Measurements from ENCODE around the gene POLR2A. TPM values are rescaled to one million over a fixed set of nuclear protein-coding genes. Genes with fewer than 3 reads are reported as not detected.

The POLR2A gene
- total RNA-seq, 1 experiment from 2014 or later: 72.1 TPM

DNA sequence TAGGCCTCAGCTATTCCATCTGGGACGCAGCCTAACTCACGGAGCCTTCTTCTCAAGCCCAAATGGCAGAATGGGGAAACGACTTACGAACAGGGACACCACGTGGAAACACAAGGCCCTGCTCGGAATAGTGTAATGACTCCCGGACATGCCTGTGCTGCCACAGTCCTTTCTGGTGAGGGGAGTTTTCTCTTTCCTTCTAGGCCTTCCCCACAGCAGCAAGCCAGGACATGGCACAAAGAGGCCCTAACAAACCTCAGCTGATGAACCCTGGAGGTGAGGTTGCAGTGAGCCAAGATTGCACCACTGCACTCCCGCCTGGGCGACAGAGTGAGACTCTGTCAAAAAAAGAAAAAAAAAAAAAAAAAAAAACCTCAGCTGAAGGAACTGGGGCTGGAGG lies 20.1 kb upstream of the POLR2A start:
- DNase-seq: no peak
- H3K9me3 ChIP-seq: no peaks in the 10 kb centered on the region
- ChIA-PET CTCF (interaction anchor here (0.6 kb wide), 1 partner anchor 24 kb away, joined by 3 read pairs; no protein-coding TSS in a partner anchor), POLR2A (interaction anchor here (0.7 kb wide), 1 partner anchor 27 kb away, joined by 3 read pairs; no protein-coding TSS in a partner anchor)
- Mint-ChIP-seq H3K27me3 (ENCODE audit: insufficient read depth, unreplicated experiment) (no peaks in the 10 kb centered on the region), H3K4me1 (ENCODE audit: low read depth, unreplicated experiment) (peaks cover 5% of the 10 kb centered on the region), H3K27ac (ENCODE audit: unreplicated experiment) (no peak overlapping the region), H3K36me3 (ENCODE audit: insufficient read depth, unreplicated experiment) (peaks cover 33% of the 10 kb centered on the region), H3K9me3 (ENCODE audit: unreplicated experiment) (no peaks in the 10 kb centered on the region), H3K4me3 (ENCODE audit: unreplicated experiment) (no peak overlapping the region)
- H3K36me3 ChIP-seq (ENCODE audit: control insufficient read depth, insufficient read depth, low read length): no peaks in the 10 kb centered on the region
- BruUV-seq (replicated peaks): no TSS peak
- TF ChIP-seq, protein P1, sequence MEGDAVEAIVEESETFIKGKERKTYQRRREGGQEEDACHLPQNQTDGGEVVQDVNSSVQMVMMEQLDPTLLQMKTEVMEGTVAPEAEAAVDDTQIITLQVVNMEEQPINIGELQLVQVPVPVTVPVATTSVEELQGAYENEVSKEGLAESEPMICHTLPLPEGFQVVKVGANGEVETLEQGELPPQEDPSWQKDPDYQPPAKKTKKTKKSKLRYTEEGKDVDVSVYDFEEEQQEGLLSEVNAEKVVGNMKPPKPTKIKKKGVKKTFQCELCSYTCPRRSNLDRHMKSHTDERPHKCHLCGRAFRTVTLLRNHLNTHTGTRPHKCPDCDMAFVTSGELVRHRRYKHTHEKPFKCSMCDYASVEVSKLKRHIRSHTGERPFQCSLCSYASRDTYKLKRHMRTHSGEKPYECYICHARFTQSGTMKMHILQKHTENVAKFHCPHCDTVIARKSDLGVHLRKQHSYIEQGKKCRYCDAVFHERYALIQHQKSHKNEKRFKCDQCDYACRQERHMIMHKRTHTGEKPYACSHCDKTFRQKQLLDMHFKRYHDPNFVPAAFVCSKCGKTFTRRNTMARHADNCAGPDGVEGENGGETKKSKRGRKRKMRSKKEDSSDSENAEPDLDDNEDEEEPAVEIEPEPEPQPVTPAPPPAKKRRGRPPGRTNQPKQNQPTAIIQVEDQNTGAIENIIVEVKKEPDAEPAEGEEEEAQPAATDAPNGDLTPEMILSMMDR (IDR thresholded peaks at IDR 0.05; ENCODE audit: insufficient read depth in 1 of 2, low read depth in 1 of 2, low read length in 1 of 2, severe bottlenecking in 1 of 2, unreplicated experiment in 1 of 2): no peak
- intact Hi-C loops (cut with micrococcal nuclease; ENCODE audit: unreplicated experiment): no loop called here
- no peaks in the 10 kb centered on the region for H3K27me3 ChIP-seq (replicated peaks; ENCODE audit: control insufficient read depth, insufficient read depth, low read length)
- H3K4me3 ChIP-seq (ENCODE audit: low read depth, low read length): no peak overlapping the region
- H3K4me1 ChIP-seq: no peaks in the 10 kb centered on the region

DNA sequence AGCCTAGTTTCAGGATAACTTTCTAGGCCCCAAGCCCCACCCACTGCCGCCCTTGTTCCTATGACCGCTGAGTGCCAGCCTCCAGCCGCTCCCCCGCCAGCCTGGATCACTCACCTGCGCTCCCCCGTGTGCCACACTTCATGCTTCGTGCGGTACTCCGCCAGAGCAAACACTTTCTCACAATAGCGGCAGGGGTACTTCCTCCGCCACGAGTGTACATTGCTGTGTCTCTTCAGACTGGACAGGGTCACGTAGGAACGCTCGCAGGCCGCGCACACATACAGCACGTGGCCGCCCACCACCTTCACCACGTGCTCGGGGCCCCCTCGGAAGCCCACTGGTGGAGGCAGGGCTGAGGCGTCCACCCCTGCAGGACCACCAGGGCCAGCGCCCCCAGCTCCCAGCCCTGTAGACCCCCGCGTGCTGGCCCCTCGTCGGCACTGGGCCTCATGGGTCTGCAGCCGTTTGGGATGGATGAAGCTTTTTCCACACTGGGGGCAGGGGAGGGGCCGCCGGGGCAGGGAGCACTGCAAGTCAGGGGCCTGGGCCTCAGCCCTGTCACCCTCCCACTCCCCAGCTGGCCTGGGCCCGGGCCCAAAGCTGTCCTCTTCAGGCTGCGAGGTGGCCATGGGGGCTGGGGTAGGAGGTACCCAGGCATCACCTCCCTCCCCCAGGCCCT lies 18.4 kb upstream of the POLR2A start:
- peaks cover 5% of the 10 kb centered on the region for H3K4me1 Mint-ChIP-seq (ENCODE audit: low read depth, unreplicated experiment)
- DNase-seq: no peak
- ChIA-PET POLR2A (interaction anchor here (0.6 kb wide), 1 partner anchor 121 kb away, joined by 6 read pairs; no protein-coding TSS in a partner anchor), CTCF (no interaction called here)
- intact Hi-C loops (cut with micrococcal nuclease; ENCODE audit: unreplicated experiment): no loop called here
- TF ChIP-seq, protein P1 (IDR thresholded peaks at IDR 0.05; ENCODE audit: insufficient read depth in 1 of 2, low read depth in 1 of 2, low read length in 1 of 2, severe bottlenecking in 1 of 2, unreplicated experiment in 1 of 2): no peak
- no peaks in the 10 kb centered on the region for H3K27me3 Mint-ChIP-seq (ENCODE audit: insufficient read depth, unreplicated experiment)
- H3K9me3 Mint-ChIP-seq (ENCODE audit: unreplicated experiment): no peaks in the 10 kb centered on the region
- H3K4me1 ChIP-seq: no peaks in the 10 kb centered on the region
- H3K36me3 ChIP-seq (ENCODE audit: control insufficient read depth, insufficient read depth, low read length): no peaks in the 10 kb centered on the region
- H3K9me3 ChIP-seq: no peaks in the 10 kb centered on the region
- no TSS peak for BruUV-seq (replicated peaks)
- H3K4me3 Mint-ChIP-seq (ENCODE audit: unreplicated experiment): no peak overlapping the region
- H3K27me3 ChIP-seq (replicated peaks; ENCODE audit: control insufficient read depth, insufficient read depth, low read length): no peaks in the 10 kb centered on the region
- H3K27ac Mint-ChIP-seq (ENCODE audit: unreplicated experiment): no peak overlapping the region
- no peak overlapping the region for H3K4me3 ChIP-seq (ENCODE audit: low read depth, low read length)
- peaks cover 33% of the 10 kb centered on the region for H3K36me3 Mint-ChIP-seq (ENCODE audit: insufficient read depth, unreplicated experiment)

DNA sequence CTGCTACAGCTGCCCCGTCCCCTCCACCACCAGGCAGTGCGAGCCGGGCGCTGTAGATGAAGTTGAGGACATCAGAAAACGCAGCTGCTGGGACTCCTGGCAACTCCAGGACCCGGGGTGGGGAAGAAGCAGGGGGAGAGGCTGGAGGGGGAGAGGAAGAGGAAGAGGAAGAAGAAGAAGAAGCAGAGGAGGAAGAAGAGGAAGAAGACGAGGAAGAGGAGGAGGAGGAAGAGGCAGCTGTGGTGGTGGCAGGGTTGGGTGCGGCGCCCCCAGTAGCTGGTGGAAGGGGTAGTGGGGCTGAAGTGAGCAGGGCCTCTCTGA lies 17.9 kb upstream of the POLR2A start:
- no peak overlapping the region for H3K27ac Mint-ChIP-seq (ENCODE audit: unreplicated experiment)
- no peak overlapping the region for H3K4me3 Mint-ChIP-seq (ENCODE audit: unreplicated experiment)

More for the DNA sequence above, 17.9 kb upstream of the POLR2A start:
- H3K36me3 ChIP-seq (ENCODE audit: control insufficient read depth, insufficient read depth, low read length): no peaks in the 10 kb centered on the region
- intact Hi-C loops (cut with micrococcal nuclease; ENCODE audit: unreplicated experiment): no loop called here
- Mint-ChIP-seq H3K4me1 (ENCODE audit: low read depth, unreplicated experiment) (peaks cover 2% of the 10 kb centered on the region), H3K27me3 (ENCODE audit: insufficient read depth, unreplicated experiment) (no peaks in the 10 kb centered on the region), H3K36me3 (ENCODE audit: insufficient read depth, unreplicated experiment) (peaks cover 33% of the 10 kb centered on the region), H3K9me3 (ENCODE audit: unreplicated experiment) (no peaks in the 10 kb centered on the region)
- H3K27me3 ChIP-seq (replicated peaks; ENCODE audit: control insufficient read depth, insufficient read depth, low read length): no peaks in the 10 kb centered on the region
- no peak for DNase-seq
- ChIA-PET POLR2A (no interaction called here), CTCF (no interaction called here)
- BruUV-seq (replicated peaks): no TSS peak
- no peaks in the 10 kb centered on the region for H3K4me1 ChIP-seq
- TF ChIP-seq, protein P1 (IDR thresholded peaks at IDR 0.05; ENCODE audit: insufficient read depth in 1 of 2, low read depth in 1 of 2, low read length in 1 of 2, severe bottlenecking in 1 of 2, unreplicated experiment in 1 of 2): no peak
- no peaks in the 10 kb centered on the region for H3K9me3 ChIP-seq
- no peak overlapping the region for H3K4me3 ChIP-seq (ENCODE audit: low read depth, low read length)
